Vagina (tissue), 2 donors: ENCODE measurements around the gene MAF.

Experiments
- POLR2A ChIP-seq, 2 donors: fragments of 450-650 bp; IDR thresholded peaks; one replicate each; pipeline ENCODE4 v1.6.1; 2017; ENCODE audit warnings: antibody characterized with exemption in 2 of 2, mild to moderate bottlenecking in 2 of 2, moderate library complexity in 2 of 2
- POLR2AphosphoS5 ChIP-seq, 2 donors: sonication (generic); formaldehyde crosslinking; IDR thresholded peaks; one replicate each; pipeline ENCODE4 v1.9.0; 2017; ENCODE audit warnings: antibody characterized with exemption in 2 of 2, mild to moderate bottlenecking in 2 of 2, low read depth in 1 of 2; ENCODE audit not compliant: insufficient read depth in 1 of 2
- TF ChIP-seq, protein P1 (sequence below), 3 experiments: fragments of 450-650 bp in 2 of 3; fragments of 200-600 bp in 1 of 3; sonication (generic) in 1 of 3; IDR thresholded peaks; one replicate each; pipeline ENCODE4 v1.5.1; 2017 to 2019; ENCODE audit warnings: antibody characterized with exemption in 3 of 3, mild to moderate bottlenecking in 2 of 3, moderate library complexity in 2 of 3

- TF ChIP-seq, protein P1, sequence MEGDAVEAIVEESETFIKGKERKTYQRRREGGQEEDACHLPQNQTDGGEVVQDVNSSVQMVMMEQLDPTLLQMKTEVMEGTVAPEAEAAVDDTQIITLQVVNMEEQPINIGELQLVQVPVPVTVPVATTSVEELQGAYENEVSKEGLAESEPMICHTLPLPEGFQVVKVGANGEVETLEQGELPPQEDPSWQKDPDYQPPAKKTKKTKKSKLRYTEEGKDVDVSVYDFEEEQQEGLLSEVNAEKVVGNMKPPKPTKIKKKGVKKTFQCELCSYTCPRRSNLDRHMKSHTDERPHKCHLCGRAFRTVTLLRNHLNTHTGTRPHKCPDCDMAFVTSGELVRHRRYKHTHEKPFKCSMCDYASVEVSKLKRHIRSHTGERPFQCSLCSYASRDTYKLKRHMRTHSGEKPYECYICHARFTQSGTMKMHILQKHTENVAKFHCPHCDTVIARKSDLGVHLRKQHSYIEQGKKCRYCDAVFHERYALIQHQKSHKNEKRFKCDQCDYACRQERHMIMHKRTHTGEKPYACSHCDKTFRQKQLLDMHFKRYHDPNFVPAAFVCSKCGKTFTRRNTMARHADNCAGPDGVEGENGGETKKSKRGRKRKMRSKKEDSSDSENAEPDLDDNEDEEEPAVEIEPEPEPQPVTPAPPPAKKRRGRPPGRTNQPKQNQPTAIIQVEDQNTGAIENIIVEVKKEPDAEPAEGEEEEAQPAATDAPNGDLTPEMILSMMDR (IDR thresholded peaks at IDR 0.05), result no peak
- no peak for TF ChIP-seq POLR2A (IDR thresholded peaks at IDR 0.05)
- no peak for TF ChIP-seq POLR2AphosphoS5 (IDR thresholded peaks at IDR 0.05; ENCODE audit: insufficient read depth in 1 of 2, low read depth in 1 of 2)
Observed at GRCh38 chr16:79623062-79623461, 22.5 kb upstream of the MAF start.
